Parathyroid adenoma (tissue), 2 donors: Measurements from ENCODE around the gene JKAMP.

ENCODE experiments used
- H2AFZ ChIP-seq: fragments of 300-600 bp; sonication (generic); one replicate; pipeline ENCODE4 v1.7.0; 2017; ENCODE audit warnings: antibody characterized with exemption, mild to moderate bottlenecking
- H3K27ac ChIP-seq: fragments of 300-600 bp; sonication (generic); one replicate; pipeline ENCODE4 v1.7.0; 2017
- H3K27me3 ChIP-seq: fragments of 300-600 bp; sonication (generic); one replicate; pipeline ENCODE4 v1.7.0; 2017; ENCODE audit warnings: low read length; ENCODE audit not compliant: control insufficient read depth, insufficient read depth
- H3K36me3 ChIP-seq: fragments of 300-600 bp; sonication (generic); one replicate; pipeline ENCODE4 v1.7.0; 2017; ENCODE audit warnings: low read length; ENCODE audit not compliant: control insufficient read depth, insufficient read depth
- H3K4me1 ChIP-seq: fragments of 300-600 bp; sonication (generic); one replicate; pipeline ENCODE4 v1.7.0; 2017; ENCODE audit warnings: control low read depth
- H3K4me2 ChIP-seq: fragments of 300-600 bp; sonication (generic); one replicate; pipeline ENCODE4 v1.7.0; 2017; ENCODE audit warnings: low read length
- H3K4me3 ChIP-seq: fragments of 300-600 bp; sonication (generic); one replicate; pipeline ENCODE4 v1.7.0; 2017; ENCODE audit warnings: low read depth, low read length
- H3K79me2 ChIP-seq: fragments of 300-600 bp; sonication (generic); one replicate; pipeline ENCODE4 v1.7.0; 2017; ENCODE audit warnings: control low read depth
- H3K9ac ChIP-seq: fragments of 300-600 bp; sonication (generic); one replicate; pipeline ENCODE4 v1.7.0; 2017; ENCODE audit warnings: mild to moderate bottlenecking
- H3K9me3 ChIP-seq: fragments of 300-600 bp; sonication (generic); one replicate; pipeline ENCODE4 v1.7.0; 2017; ENCODE audit warnings: low read length; ENCODE audit not compliant: control insufficient read depth
- TF ChIP-seq, protein P1 (sequence below): fragments of 300-600 bp; sonication (generic); IDR thresholded peaks from one replicate; pipeline ENCODE4 v1.7.0; 2017; ENCODE audit warnings: antibody characterized with exemption, mild to moderate bottlenecking
- donor health status: primary hyperparathyroidism.

Gene JKAMP

DNA sequence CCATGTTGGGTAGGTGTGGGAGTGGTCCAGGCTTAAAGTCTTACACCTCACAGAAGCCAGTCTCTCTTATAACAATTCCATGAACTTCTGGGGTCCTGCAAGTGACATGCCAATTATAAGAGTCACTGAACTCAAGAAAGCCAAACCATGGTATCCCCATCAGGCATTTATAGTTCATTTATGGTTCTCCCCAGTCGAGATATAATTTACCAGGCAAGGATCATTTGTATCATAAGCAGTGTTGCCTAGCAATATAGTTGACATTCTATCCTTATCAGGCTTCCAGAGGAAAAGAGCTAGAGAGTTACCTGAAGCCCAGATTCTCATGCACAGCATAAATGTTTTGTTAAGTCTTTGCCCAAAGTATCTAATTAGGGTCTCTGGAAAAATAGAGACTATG, 8.1 kb downstream of the JKAMP start:
- no peak overlapping the region for H3K27ac ChIP-seq

DNA sequence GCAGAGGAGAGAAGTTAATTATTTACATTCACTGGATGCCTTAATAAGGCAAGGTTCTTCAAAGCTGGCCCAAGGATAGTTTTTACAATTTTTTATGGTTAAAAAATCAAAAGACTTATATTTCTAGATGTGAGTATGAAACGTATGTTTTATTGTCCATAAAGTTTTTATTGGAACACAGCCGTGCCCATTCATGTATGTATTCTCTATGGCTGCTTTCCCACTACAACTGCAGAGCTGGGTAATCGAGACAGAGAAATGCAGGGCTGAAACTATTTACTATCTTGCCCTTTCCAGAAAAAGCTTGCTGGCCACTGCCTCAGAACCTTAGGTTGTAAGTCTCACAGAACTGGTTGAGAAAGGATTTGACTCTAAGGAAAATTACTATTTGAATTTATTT, 16.4 kb downstream of the JKAMP start:
- H3K36me3 ChIP-seq, result no peaks in the 10 kb centered on the region
- no peak overlapping the region for H3K4me2 ChIP-seq
- no peaks in the 10 kb centered on the region for H3K4me1 ChIP-seq
- TF ChIP-seq, protein P1, sequence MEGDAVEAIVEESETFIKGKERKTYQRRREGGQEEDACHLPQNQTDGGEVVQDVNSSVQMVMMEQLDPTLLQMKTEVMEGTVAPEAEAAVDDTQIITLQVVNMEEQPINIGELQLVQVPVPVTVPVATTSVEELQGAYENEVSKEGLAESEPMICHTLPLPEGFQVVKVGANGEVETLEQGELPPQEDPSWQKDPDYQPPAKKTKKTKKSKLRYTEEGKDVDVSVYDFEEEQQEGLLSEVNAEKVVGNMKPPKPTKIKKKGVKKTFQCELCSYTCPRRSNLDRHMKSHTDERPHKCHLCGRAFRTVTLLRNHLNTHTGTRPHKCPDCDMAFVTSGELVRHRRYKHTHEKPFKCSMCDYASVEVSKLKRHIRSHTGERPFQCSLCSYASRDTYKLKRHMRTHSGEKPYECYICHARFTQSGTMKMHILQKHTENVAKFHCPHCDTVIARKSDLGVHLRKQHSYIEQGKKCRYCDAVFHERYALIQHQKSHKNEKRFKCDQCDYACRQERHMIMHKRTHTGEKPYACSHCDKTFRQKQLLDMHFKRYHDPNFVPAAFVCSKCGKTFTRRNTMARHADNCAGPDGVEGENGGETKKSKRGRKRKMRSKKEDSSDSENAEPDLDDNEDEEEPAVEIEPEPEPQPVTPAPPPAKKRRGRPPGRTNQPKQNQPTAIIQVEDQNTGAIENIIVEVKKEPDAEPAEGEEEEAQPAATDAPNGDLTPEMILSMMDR, result no peak
- no peak overlapping the region for H2AFZ ChIP-seq
- no peak overlapping the region for H3K27ac ChIP-seq
- no peaks in the 10 kb centered on the region for H3K79me2 ChIP-seq
- H3K27me3 ChIP-seq, result no peaks in the 10 kb centered on the region
- no peaks in the 10 kb centered on the region for H3K9me3 ChIP-seq
- no peak overlapping the region for H3K9ac ChIP-seq
- H3K4me3 ChIP-seq, result no peak overlapping the region

More for the DNA sequence above, 8.1 kb downstream of the JKAMP start:
- H3K4me3 ChIP-seq, result no peak overlapping the region
- H3K4me1 ChIP-seq, result no peaks in the 10 kb centered on the region
- no peak overlapping the region for H2AFZ ChIP-seq
- H3K9ac ChIP-seq, result no peak overlapping the region
- no peak overlapping the region for H3K4me2 ChIP-seq
- TF ChIP-seq, protein P1, result no peak
- no peaks in the 10 kb centered on the region for H3K27me3 ChIP-seq
- no peaks in the 10 kb centered on the region for H3K9me3 ChIP-seq
- no peaks in the 10 kb centered on the region for H3K36me3 ChIP-seq
- H3K79me2 ChIP-seq, result no peaks in the 10 kb centered on the region

DNA sequence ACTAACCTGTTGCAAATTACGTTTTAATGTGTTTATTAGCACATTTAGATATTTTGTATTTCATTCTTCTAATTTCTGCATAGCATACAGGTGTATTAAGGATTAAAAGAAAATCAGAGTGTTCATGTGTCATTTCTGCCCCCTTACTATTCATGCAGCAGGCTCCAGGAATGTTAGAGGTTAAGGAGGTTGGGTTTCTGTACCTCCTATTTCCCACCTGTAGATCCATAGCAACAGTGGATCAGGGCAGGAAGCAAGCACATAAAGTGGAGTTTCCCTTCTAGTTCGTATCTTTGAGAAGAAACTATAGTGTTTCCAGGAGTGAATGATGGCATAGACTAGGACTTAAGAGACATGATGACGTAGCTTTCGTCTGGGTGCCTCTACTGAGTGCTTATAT, 18.9 kb downstream of the JKAMP start:
- TF ChIP-seq, protein P1, result no peak
- no peaks in the 10 kb centered on the region for H3K4me1 ChIP-seq

DNA sequence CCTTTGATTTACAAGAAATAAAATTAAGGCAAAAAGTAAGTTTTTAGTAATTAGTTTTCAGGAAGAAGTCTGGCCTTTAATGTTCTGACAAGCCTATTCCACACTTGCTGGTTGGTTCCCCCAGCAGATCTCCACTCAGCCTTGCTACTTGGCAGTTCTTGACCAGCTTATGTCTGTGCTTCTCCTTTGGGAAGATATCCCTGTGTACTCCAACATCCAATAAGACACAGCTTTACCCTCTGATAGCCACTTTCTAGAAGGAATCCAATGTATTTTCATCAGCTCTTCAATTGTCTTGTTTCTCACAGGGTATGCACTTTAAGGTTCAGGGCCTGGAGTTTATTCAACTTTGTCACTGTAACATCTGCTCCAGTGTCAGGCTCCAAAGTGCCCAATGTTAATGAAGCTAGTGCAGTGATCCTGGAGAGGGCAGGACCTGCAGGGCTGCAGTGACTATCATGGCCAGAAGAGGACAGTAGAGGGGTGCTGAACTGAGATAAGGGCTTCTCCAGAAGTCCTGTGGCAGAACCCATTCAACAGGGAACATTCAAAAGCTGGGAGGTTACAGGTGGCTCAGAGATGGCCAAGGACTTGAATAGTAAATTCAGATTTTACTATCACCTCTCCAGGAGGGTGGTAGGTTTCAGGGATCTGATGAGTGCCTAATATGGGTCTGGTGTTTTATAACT, 22.9 kb downstream of the JKAMP start:
- Histone ChIP-seq H3K36me3 (no peaks in the 10 kb centered on the region), H2AFZ (no peak overlapping the region), H3K9ac (no peak overlapping the region), H3K27ac (no peak overlapping the region), H3K4me1 (no peaks in the 10 kb centered on the region), H3K9me3 (no peaks in the 10 kb centered on the region), H3K4me3 (no peak overlapping the region), H3K79me2 (no peaks in the 10 kb centered on the region), H3K4me2 (no peak overlapping the region), H3K27me3 (no peaks in the 10 kb centered on the region)
- TF ChIP-seq, protein P1, result peak; percentile 79

More for the DNA sequence above, 18.9 kb downstream of the JKAMP start:
- H3K9ac ChIP-seq, result no peak overlapping the region
- no peak overlapping the region for H3K4me3 ChIP-seq
- H3K27me3 ChIP-seq, result no peaks in the 10 kb centered on the region
- no peak overlapping the region for H2AFZ ChIP-seq
- H3K27ac ChIP-seq, result no peak overlapping the region
- H3K79me2 ChIP-seq, result no peaks in the 10 kb centered on the region
- no peaks in the 10 kb centered on the region for H3K9me3 ChIP-seq
- no peaks in the 10 kb centered on the region for H3K36me3 ChIP-seq
- H3K4me2 ChIP-seq, result no peak overlapping the region

DNA sequence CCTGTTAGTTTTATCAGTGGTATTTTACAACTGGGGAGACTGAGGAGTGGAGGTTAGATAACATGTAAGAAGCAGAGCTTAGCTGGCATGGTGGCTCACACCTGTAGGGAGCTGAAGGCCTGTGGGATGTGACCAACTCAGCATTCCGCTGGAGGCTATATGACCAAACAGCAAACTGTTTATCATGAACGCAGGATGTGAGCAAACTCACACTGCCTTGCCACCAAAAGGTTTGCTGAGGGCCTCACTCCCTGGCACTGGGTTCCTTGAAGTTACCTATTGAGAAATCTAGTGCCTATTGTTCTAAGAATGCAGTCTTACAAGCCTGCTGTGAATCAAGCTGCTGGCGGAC, 23.4 kb downstream of the JKAMP start:
- TF ChIP-seq, protein P1, result no peak
- no peaks in the 10 kb centered on the region for H3K36me3 ChIP-seq
- H3K4me3 ChIP-seq, result no peak overlapping the region
- H3K9ac ChIP-seq, result no peak overlapping the region
- no peak overlapping the region for H3K4me2 ChIP-seq
- H3K27me3 ChIP-seq, result no peaks in the 10 kb centered on the region
- H3K79me2 ChIP-seq, result no peaks in the 10 kb centered on the region
- H3K4me1 ChIP-seq, result no peaks in the 10 kb centered on the region
- no peaks in the 10 kb centered on the region for H3K9me3 ChIP-seq
- no peak overlapping the region for H2AFZ ChIP-seq
- H3K27ac ChIP-seq, result no peak overlapping the region
